Urothelium cell line (cell line): ENCODE measurements around the gene AGPAT3.
"Not testable (repeated sequence)": the region's sequence is repeated elsewhere in the genome, so short reads cannot be mapped to it uniquely, and the experiment has no call there.

ENCODE experiments used
- DNase-seq: peaks from one replicate; pipeline ENCODE4 v3.0.0; 2011; ENCODE audit warnings: low spot score, mixed read lengths
- FAIRE-seq: peaks from 2 replicates; lab custom pipeline; 2011; peaks lifted over from hg19 to GRCh38; lab: Jason Lieb, UNC

The AGPAT3 gene, protein sequence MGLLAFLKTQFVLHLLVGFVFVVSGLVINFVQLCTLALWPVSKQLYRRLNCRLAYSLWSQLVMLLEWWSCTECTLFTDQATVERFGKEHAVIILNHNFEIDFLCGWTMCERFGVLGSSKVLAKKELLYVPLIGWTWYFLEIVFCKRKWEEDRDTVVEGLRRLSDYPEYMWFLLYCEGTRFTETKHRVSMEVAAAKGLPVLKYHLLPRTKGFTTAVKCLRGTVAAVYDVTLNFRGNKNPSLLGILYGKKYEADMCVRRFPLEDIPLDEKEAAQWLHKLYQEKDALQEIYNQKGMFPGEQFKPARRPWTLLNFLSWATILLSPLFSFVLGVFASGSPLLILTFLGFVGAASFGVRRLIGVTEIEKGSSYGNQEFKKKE

DNA sequence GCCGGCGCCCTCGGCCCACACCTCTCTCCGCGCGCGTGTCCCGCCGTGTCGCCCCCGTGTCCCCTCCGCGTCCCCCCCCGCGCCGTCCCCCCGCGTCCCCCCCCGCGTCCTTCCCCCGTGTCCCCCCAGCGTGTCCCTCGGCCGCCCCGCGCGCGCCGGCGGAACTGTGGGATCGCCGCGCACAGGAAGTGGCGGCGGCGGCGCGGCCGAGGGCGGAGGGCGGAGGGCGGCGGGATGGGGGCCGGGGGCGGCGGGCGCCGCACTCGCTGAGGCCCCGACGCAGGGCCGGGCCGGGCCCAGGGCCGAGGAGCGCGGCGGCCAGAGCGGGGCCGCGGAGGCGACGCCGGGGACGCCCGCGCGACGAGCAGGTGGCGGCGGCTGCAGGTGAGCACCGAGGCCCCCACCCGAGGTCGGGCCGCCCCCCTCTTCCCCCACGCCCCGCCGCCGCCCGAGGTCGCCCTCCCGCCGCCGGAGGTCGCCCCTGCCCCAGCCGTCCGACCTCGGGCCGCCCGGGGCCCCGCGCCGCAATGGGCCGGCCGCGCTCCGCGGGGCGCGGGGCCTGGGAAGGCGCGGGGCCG is at the start of gene AGPAT3:
AGPAT3 (plus strand) TSS at position 262 of the 578 bp plus-strand sequence. CDS start 94,459 bp downstream, outside the sequence.
- DNase-seq: no peak
- FAIRE-seq: no peak

DNA sequence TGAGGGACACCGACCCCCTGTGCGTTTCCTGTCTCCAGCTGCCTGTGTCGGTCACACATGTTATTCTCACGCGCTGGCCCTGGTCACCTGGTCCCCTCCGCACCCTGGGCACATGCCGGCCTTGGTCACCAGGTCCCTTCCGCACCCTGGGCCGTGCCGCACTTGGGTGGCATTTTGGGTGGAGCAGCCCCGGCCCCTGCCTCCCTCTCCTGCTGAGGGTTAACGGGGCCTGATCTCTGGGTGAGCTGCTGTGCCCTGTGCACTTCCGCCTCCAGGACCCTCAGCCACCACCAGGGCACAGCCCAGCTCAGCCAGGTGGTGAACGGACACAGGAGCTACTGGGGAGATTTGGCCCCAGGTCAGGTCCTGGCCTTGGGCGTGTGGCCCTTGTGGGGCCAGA is 49.0 kb upstream of the AGPAT3 start:
- no peak for DNase-seq
- FAIRE-seq: no peak

DNA sequence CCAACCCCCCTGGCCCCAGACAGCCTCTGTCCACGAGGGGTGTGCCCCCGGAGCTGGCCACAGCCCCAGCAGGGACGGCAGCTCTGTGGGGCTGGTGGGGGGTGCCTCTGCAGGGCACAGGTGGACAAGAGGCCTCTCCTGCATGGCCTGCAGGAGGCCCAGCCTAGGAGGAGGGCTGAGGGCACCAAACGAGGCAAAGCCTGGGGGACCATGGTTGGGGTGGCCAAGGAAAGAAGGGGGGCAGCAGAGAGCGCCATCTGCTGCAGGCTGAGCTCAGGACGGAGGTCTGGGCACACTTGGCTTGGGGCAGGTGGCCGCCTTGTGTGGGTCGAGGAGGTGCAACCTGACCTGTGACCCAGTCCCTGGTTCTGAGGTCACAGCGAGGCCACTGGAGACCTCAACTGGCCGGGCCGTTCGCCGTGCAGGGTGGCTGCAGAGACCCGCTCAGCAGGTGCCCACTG is 48.4 kb upstream of the AGPAT3 start:
- FAIRE-seq (no peak), DNase-seq (no peak)

DNA sequence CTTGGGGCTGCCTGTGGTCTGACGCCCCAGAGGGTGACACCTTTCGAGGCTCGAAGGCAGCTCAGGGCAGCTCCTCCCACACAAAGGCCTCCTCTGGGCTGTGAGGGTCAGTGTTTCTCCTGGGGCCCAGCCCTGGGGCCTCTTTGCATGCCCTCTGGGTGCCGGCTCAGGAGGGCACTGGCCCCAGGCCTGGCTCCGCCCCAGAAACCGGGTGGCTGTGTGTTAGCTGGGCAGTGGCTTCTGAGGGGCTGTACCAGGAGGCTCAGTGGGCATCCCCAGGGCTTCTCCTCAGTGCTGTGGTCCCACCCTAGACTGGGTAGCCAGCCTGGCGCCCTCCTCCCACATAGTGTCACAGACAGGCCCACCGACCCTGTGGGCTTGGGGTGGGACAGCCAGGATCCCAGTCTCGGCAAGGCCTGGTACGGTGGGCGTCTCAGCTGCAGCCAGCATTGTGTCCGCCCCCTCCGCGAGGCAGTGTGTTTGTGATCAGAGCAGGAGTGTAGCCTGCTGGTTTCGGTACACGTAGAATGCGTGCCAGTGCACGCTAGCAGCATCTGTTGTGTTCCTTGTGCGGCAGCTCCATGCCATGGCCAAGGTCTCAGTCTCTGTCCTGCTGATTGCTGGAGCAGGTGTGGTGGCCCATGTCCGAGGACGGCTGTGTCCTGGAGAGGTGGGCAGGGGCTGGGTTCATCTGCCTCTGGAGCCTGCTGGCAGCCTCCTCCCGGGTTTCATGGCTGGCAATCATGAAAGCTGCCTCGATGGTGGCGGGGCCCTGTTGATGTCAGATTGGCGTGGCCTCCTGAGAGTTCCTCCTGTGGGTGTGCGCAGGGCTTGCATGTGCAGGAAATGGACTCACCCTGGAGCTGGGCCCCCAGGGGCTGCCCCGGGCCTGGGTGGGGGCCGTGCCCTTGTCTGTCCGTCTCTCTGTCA is 47.6 kb upstream of the AGPAT3 start:
- FAIRE-seq (no peak), DNase-seq (no peak)

DNA sequence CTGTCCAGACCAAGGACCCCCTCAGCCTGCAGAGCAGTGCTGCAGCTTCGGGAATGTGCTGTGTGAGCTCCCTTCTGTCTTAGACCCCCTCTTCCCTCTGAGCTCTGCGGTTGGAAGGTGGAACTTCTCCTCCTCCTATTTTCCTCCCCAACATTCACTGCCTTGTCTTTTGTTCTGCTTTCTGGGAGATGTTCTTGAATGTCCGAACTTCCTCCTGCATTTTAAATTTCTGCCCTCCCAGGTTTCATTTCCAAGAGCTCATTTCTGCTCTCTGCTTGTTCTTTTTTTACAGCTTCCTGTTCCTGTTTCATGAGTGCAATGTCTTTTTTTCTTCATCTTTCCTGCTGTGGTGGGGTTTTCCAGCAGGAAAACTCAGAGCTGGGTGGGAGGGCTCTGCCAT is 46.3 kb upstream of the AGPAT3 start:
- DNase-seq: no peak
- no peak for FAIRE-seq

DNA sequence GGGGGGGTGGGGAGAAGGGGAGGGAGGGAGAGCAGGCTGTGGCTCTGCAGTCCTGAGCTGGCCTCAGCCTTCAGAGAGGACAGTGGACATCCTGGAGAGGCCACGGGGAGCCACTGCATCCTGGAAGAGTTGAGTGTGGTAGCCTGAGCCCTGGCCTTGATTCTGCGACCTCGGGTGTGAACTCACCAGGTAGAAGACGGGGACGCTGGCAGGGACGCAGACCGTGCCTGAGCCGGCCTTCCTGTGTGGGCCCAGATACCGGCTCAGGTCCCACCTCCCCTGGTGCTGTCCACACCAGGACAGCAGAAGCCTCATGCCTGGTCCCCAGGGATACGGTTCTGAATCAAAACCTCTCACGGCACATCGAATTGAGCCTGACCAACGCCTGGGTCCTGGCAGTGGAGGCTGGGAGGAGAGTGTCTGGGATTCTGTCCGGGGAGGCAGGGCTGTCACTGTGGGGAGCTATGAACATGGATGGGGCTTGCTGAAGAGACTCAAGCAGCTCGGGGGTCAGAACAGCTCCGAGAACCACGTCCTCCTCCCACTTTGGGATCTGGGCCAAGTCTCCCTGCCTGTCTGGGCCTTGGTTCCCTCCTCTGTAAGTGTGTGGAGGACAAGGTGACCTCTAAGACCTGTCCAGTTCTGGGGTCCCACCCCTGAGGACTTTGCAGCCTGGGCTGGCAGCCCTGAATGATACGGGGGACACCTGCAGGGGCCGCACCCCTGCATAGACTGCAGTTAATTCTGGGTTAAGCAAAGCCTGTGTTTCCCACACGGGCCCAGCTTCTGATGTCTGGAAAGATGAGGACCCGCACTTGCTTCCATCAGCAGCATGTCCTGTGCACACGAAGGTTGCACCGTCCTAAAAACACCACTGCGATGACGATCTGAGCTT is 45.3 kb upstream of the AGPAT3 start:
- DNase-seq (no peak), FAIRE-seq (no peak)

DNA sequence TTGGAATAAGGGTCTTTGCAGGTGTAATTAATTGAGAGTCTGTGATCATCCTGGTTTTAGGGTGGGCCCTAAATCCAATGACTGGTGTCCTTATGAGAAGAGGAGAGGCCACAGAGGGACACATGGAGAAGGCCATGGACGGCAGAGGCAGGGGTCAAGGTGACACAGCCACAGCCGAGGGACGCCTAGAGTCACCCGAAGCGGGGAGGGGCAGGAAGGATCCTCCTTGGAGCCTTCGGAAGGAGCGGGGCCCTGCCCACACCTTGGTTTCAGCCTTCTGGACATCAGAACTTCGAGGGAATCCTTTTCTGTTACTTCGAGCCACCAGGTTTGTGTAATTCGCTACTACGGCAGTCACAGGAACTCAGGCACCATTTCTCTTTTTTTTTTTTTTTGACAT is 44.6 kb upstream of the AGPAT3 start:
- DNase-seq (no peak), FAIRE-seq (no peak)

DNA sequence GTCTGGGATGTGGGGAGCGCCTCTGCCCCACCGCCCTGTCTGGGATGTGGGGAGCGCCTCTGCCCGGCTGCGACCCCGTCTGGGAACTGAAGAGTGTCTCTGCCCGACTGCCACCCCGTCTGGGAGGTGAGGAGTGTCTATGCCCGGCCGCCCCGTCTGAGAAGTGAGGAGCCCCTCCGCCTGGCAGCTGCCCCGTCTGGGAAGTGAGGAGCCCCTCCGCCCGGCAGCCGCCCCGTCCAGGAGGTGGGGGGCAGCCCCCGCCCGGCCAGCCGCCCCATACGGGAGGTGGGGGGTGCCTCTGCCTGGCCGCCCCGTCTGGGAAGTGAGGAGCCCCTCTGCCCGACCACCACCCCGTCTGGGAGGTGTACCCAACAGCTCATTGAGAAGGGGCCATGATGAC is 42.9 kb upstream of the AGPAT3 start:
- not testable (repeated sequence) for DNase-seq, FAIRE-seq

DNA sequence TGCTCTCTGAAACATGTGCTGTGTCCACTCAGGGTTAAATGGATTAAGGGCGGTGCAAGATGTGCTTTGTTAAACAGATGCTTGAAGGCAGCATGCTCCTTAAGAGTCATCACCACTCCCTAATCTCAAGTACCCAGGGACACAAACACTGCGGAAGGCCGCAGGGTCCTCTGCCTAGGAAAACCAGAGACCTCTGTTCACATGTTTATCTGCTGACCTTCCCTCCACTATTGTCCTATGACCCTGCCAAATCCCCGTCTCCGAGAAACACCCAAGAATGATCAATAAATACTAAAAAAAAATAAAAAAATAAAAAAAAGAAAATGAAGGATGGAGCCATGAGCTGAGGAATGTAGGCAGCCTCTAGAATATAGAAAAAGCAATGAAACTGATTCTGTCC is 42.3 kb upstream of the AGPAT3 start:
- FAIRE-seq: not testable (repeated sequence)

DNA sequence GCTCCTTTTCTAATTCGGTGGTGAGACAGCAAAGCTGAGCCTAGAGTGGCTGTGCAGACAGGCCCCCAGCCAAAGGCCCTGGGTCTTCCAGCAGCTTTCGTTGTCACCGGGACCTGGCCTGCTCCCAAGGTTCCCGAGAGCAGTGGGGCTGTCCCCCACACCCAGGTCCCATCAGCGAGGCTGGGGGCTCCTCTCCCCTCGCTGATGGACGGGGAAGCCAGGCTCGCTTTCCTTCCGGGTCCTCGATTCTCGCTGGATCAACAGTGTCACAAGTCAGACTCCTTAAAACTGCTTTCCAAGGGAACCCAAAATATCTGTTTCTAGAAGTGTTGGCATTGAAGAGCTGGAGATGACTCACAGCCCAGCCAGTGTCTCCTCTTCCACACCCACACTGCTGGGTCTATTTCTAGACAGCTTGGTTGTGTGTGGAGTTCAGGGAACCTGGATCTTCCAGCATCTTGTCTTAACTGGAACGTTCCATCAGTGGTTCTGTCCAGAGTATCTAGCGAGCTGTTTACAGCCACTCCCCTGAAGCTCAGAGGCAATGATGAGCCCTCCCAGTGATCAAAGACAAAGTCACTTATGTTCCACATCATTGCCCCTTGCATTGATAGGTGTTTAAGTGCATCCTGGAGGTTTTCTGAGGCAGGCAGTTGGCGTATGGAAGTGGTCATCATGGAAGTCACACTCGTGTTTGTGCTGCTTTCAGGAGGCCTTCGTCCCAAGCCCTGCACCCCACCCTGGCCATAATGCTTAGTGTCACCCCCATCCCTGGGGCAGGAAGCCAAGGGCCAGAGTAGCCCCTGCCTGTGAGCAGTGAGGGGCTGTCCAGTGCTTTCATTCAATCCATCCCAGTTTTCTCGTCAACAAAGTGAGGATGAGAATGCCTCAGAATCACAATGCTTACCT is 40.4 kb upstream of the AGPAT3 start:
- FAIRE-seq (peak; percentile 23), DNase-seq (peak; percentile 47)

More for the DNA sequence above, 42.3 kb upstream of the AGPAT3 start:
- DNase-seq: not testable (repeated sequence)

DNA sequence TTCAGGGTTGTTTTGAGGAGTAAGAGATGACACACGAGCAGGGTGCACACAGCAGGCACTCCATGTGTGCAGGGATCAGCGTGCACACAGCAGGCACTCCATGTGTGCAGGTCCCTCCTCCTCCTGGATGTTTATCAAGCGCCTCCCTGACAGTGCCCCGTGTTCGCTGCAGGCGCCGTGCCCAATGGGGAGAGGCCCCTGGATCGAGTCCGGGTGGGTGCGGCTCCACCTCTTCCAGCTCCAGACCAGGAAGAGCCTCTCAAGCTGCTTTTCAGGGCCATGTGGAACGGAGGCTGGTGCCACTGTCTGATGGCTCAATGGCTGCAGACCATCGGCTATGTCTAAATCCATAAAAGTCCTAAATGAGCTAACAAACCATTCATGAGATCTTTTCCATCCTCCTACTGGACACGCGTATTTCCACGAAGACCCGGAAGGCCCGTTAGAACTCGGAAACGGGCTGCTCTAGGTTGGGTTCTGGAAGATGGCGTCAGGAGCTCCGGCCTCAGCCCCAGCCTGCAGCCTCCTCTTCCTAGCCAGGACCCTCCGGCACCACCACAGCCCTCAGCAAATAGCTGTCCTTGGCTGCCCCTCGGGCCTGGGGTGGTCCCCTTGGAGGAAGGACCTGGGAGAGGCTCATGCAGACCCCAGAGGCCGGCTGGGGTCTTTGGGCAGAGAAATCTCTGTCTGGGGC is 39.6 kb upstream of the AGPAT3 start:
- no peak for DNase-seq
- FAIRE-seq: no peak

DNA sequence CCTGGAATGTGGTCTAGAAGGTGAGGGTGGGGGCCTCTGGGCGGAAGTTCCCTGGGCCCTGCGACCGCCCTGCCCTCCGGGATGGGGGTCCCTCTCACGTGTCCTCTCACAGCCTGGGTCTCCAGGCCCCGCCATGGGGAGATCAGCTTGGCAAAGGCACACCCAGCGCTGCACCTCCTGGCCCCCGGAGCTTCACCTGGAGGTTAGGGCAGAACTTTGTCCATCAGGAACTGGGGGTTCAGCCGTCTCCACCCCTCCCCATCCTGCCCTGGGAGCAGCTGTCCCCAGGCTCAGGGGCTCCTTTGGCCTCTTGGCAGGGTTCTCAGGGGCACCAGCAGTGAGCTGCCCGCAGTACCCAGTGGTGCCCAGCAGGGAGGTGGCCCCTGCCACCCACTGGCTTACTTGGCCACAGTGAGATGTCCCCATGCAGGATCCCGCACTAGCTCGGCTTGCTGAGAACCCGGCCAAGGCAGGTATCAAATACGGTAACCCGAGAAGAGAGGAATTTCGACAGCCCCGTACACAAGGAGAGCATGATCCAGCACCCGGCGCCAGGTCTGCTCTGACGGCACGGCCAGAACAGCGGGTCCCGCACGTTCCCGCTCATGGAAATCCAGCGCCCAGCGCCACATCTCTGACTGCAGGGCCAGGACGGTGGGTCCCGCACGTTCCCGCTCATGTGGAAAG is 38.9 kb upstream of the AGPAT3 start:
- FAIRE-seq (no peak), DNase-seq (no peak)

DNA sequence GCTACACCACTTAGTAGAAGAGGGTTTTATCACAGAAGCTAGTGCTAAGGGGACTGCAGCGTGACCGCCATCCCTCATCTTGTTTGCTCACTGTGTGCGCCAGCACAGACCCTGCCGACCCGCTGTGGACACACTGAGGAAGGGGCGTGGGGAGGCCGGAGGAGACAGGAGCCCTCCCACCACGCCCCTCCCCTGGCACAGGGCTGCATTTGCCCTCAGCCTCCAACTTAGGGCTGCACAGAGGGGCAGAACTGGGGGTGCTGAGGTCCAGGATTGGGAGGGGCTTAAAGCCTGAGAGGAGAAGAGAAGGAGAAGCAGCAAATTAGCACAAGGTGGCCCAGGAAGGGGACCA is 38.4 kb upstream of the AGPAT3 start:
- no peak for DNase-seq
- no peak for FAIRE-seq

DNA sequence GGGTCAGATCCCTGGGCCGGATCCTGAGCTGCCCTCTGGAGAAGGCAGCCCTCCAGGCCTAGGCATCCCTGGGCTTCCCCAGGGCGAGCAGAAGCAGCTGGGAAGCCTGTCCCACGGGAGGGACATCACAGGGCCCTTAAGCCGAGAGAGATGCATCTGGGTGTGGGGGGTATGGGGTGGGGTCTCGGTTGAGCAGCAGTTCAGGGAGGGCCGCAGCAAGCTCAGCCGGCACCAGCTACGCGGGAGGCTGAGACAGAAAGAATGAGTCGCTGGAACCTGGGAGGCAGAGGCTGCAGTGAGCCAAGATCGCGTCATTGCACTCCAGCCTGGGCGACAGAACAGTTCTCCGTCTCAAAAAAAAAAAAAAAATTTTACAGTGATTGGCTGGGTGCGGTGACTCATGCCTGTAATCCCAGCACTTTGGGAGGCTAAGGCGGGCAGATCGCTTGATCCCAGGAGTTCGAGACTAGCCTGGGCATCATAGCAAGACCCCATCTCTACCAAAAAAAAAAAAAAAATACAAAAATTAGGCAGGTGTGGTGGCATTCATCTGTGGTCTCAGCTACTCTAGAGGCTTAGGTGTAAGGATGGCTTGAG is 37.9 kb upstream of the AGPAT3 start:
- DNase-seq: no peak
- no peak for FAIRE-seq

DNA sequence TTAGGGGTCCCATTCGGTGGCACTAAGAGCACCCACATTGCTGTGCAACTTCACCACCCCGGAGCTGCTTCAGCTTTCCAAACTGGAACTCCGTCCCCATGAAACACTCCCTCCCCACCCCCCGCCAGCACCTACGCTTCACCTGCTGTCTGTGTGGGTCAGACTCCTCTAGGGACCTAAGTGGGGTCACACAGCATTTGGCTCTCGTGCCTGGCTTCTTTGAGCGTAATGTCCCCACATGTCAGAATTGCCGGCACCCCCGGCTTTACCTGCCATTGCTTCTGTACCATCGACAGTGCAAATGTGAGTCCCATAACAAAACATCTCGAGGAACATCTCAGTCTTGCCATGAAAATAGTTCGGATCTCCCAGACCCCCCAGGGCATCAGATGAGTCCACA is 35.9 kb upstream of the AGPAT3 start:
- no peak for FAIRE-seq
- DNase-seq: no peak

DNA sequence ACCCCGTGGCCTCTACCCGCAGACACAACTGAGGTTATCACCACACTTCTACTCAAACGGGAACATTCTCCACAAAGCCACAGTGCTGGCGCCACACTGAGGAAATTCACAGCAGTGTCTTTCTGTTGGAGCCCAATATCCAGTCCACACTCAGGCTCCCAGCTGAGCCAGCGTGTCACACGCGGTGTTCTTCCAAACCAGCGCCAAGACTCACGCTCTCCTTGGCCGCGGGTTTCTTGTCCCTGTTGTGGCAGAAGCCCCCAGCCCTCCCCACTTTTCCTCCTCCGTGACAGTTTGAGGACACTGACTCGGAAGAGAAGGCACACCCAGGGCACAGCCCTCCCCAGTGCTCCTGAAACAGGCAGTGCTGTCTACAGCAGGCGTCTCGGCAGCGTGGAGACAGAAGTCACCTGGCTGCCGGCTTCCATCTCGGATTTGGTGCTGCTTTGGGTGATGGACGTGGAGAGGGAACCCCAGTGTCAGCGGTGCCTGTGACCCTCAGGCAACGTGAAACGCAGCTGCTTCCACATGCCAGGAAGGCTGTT is 35.4 kb upstream of the AGPAT3 start:
- no peak for DNase-seq
- FAIRE-seq: no peak

DNA sequence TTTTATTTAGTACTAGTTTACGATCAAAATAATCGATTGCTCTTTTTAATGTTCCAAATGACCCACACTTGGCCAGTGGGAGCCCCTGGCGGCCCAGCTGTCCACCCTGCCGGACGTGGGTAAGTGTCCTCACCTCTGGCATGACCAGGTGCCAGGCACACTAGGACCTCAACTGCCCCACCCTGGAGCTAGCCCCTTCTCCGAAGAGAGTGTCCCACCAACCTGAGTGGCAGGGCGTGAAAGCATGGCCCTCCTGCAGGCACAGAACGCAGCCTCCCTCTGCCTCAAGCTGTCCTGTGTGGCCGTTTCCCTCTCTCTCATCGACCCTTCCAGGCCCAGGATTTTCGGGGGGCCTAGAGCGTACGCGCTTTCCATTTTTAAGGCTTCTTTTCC is 32.9 kb upstream of the AGPAT3 start:
- FAIRE-seq (no peak), DNase-seq (no peak)

DNA sequence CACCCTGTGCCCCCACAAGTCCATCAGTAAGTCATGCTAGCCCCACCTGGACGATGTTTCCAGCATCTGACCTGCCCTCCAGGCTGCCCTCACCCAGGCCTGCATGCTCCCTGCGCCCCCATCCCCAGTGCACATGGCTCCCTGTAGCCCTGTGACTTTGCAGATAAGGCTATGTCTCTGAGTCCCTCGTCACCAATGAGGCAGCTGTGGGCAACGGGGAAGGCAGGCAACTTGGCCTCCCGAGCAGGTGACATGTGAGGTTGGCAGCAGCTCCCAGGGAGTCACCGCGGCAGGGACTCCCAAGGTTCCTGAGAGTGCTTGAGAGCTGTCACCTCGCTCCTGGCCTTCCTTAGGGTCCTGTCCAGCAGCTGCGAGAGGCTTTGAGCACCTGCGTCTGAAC is 32.4 kb upstream of the AGPAT3 start:
- no peak for FAIRE-seq
- DNase-seq: no peak
